ENCODE results near the gene ADCY10. TPM values are rescaled to one million over a fixed set of nuclear protein-coding genes. Genes with fewer than 3 reads are reported as not detected.

The ADCY10 gene
- total and polyA plus RNA-seq, 2 of the 8 experiments (the other 6 are each of a cell fraction or from before 2014, with no cell fraction given), result 0.02 TPM; not detected in 1

- TF ChIP-seq, protein P1, sequence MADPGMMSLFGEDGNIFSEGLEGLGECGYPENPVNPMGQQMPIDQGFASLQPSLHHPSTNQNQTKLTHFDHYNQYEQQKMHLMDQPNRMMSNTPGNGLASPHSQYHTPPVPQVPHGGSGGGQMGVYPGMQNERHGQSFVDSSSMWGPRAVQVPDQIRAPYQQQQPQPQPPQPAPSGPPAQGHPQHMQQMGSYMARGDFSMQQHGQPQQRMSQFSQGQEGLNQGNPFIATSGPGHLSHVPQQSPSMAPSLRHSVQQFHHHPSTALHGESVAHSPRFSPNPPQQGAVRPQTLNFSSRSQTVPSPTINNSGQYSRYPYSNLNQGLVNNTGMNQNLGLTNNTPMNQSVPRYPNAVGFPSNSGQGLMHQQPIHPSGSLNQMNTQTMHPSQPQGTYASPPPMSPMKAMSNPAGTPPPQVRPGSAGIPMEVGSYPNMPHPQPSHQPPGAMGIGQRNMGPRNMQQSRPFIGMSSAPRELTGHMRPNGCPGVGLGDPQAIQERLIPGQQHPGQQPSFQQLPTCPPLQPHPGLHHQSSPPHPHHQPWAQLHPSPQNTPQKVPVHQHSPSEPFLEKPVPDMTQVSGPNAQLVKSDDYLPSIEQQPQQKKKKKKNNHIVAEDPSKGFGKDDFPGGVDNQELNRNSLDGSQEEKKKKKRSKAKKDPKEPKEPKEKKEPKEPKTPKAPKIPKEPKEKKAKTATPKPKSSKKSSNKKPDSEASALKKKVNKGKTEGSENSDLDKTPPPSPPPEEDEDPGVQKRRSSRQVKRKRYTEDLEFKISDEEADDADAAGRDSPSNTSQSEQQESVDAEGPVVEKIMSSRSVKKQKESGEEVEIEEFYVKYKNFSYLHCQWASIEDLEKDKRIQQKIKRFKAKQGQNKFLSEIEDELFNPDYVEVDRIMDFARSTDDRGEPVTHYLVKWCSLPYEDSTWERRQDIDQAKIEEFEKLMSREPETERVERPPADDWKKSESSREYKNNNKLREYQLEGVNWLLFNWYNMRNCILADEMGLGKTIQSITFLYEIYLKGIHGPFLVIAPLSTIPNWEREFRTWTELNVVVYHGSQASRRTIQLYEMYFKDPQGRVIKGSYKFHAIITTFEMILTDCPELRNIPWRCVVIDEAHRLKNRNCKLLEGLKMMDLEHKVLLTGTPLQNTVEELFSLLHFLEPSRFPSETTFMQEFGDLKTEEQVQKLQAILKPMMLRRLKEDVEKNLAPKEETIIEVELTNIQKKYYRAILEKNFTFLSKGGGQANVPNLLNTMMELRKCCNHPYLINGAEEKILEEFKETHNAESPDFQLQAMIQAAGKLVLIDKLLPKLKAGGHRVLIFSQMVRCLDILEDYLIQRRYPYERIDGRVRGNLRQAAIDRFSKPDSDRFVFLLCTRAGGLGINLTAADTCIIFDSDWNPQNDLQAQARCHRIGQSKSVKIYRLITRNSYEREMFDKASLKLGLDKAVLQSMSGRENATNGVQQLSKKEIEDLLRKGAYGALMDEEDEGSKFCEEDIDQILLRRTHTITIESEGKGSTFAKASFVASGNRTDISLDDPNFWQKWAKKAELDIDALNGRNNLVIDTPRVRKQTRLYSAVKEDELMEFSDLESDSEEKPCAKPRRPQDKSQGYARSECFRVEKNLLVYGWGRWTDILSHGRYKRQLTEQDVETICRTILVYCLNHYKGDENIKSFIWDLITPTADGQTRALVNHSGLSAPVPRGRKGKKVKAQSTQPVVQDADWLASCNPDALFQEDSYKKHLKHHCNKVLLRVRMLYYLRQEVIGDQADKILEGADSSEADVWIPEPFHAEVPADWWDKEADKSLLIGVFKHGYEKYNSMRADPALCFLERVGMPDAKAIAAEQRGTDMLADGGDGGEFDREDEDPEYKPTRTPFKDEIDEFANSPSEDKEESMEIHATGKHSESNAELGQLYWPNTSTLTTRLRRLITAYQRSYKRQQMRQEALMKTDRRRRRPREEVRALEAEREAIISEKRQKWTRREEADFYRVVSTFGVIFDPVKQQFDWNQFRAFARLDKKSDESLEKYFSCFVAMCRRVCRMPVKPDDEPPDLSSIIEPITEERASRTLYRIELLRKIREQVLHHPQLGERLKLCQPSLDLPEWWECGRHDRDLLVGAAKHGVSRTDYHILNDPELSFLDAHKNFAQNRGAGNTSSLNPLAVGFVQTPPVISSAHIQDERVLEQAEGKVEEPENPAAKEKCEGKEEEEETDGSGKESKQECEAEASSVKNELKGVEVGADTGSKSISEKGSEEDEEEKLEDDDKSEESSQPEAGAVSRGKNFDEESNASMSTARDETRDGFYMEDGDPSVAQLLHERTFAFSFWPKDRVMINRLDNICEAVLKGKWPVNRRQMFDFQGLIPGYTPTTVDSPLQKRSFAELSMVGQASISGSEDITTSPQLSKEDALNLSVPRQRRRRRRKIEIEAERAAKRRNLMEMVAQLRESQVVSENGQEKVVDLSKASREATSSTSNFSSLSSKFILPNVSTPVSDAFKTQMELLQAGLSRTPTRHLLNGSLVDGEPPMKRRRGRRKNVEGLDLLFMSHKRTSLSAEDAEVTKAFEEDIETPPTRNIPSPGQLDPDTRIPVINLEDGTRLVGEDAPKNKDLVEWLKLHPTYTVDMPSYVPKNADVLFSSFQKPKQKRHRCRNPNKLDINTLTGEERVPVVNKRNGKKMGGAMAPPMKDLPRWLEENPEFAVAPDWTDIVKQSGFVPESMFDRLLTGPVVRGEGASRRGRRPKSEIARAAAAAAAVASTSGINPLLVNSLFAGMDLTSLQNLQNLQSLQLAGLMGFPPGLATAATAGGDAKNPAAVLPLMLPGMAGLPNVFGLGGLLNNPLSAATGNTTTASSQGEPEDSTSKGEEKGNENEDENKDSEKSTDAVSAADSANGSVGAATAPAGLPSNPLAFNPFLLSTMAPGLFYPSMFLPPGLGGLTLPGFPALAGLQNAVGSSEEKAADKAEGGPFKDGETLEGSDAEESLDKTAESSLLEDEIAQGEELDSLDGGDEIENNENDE (IDR thresholded peaks at IDR 0.05; ENCODE audit: insufficient replicate concordance, low read length), result no peak
- TF ChIP-seq BACH1 (IDR thresholded peaks at IDR 0.05; ENCODE audit: low read length), result no peak
- TF ChIP-seq SP4 (IDR thresholded peaks at IDR 0.05; ENCODE audit: low read length), result no peak
- no peak for TF ChIP-seq CBX5 (IDR thresholded peaks at IDR 0.05; ENCODE audit: low read depth, low read length)
Measured at GRCh38 chr1:167842872-167843271, 71.1 kb downstream of the ADCY10 start (continued).
